ENCODE measurements around the gene ERBB2.
"Not testable (repeated sequence)": the region's sequence is repeated elsewhere in the genome, so short reads cannot be mapped to it uniquely, and the experiment has no call there.

ERBB2 gene

GRCh38 chr17:39748444-39749034 lies 48.7 kb downstream of the ERBB2 start:
- DNase-seq: not testable (repeated sequence)

- no peak for DNase-seq
Observed at GRCh38 chr17:39750131-39751015, 50.5 kb downstream of the ERBB2 start.

DNA sequence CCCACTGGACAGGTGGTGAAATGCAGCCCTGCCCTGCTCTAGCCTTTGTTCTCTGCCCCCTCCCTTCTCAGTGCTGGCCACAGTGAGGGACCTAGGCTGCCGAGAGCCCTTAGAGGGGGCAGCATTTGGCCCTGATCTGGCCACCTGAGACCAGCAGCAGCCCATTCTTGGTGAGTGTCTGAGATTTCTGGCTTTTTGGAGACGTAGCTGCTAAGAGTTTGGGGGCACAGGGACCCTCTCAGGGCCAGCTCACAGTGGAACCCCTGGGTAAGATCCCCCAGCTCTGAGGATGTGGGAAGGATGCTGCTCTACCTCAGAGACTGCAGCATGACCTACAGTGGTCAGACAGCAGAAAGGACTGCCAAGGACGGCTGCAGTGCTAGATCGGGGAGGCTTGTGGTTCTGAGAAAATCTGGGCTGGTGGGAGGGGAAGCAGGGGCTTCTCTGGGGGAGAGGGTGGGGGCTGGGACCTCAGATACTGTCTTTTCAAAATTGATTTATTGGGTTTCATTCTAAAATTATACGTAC lies 51.2 kb downstream of the ERBB2 start:
- no peak for DNase-seq

- DNase-seq: no peak
Observed at GRCh38 chr17:39751637-39752036, 51.8 kb downstream of the ERBB2 start.

- no peak for DNase-seq
Observed at GRCh38 chr17:39752241-39752881, 52.5 kb downstream of the ERBB2 start.

DNA sequence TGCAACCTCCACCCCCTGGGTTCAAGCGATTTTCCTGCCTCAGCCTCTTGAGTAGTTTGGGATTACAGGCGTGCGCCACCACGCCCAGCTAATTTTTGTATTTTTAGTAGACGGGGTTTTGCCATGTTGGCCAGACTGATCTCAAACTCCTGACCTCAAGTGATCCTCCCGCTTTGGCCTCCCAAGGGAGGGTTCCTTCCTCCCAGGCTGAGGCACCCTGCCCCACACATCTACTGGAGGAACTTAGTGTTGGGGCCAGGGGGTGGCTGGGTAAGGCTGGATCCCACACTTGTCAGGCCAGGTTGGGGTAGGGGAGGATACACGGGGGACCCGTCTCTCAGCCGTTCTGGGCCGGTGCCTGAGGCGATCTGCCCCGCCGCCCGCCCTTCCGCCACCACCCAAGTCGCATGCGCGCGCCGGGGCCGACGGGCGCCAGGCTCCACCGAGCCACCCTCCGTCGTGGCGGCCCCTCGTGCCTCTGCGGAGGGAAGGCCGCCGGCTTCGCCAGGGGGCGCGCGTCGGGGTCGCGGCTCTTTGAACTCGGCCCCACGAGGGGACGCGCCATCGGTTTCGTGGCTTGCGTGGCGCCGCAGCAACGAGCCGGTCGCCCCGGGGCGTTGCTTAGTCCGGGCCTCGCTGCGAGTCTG lies 53.8 kb downstream of the ERBB2 start:
- DNase-seq: peak; percentile 64

DNA sequence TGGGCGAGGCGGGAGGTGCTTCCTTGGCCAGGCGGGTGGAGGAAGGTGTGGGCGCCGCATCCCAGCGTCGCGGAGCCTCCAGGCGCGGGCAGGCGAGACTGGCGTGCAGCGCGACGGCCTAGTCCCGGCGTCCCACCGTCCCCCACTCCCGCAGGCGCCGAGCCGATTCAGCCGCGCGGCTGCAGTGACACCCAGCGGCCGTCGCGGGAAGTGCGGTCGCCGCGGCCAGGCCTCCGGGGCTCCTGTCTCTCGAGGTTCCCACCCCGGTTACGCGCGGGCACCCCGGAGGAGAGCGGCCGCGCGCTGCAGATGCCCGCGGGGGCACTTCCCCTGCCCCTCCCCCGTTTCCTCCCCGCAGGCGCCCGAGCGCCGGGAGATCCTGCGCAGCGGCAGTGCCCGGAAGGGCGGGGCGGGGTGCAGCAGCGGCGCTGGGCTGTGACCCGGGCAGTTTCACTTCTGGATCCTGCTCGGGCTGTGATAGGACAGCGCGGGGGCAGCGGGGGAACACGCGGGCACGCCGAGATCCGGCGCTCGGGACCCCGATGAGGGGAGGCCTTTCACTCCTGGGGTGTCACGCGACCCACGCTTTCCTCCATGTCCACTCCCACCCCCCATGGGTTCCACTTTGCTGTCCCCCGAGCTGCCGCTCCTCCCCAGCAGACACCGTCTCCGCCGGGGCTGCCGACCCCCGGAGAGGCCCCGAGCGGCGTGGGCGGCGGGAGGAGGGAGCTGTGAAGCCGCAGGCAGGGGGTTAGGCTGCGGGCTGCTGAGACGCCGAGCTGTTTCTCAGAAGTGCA lies 54.5 kb downstream of the ERBB2 start:
- DNase-seq: peak; percentile 91

- no peak for DNase-seq
Observed at GRCh38 chr17:39754958-39755553, 55.2 kb downstream of the ERBB2 start.

DNA sequence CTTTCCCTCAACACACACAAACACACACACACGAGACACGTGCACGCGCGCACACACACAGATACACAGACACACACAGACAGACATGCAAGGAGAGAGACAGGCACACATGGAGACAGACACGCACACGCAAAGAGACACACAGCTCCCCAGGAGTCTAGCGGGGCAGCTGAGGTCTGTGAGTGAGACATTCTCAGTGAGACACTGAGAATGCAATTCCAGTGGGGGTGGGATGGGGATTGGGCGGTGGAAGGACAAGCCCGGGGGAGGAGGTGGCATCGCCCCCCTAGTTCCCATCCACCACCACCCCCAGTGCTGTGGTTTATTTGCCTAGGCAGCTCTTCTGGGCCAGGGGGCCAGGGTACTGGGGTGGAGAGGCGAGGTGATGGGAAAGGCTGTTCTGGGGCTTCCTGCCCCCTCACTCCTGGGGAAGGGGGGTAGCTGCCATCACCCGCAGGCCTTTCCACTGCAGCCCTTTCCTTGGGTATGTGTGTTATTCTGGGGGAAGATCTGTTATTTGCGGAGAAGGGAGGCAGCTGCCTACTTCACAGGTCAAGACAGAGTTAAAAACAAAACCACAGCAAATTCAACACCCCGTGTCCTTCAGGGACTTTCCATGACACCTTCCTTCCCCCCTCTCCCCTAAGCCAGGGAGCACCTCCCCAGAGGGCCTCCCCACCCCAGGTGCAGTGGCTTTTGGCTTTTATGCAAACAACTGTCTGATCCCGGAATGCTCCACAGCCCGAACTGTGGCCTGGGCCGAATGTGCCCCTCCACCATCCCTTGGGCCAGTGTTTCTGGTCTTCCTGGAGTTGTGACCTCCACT lies 55.9 kb downstream of the ERBB2 start:
- peak; percentile 49 for DNase-seq

- no peak for DNase-seq
Observed at GRCh38 chr17:39756380-39757079, 56.7 kb downstream of the ERBB2 start.

DNA sequence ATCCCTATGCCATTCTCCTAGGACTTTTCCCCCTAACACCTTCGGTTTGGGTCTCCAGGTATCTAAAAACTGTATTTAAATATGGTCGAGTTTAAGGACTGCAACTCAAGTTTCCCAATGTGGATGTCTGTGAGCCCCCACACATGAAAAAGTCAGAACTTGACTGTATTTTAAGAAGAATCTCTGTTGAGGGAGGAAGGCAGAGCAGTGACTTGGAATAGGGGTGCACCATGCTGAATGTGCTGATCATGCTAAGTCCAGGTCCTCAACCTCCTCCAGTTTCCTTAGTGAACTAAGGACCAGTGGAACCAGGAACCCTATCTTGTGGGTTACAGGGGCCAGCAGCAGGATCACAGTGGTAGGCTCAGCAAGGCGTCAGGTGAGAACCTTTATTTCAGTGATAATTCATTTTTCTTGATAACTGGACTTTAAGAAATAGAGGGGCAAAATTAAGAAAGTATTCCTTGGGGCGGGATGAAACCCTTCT lies 57.4 kb downstream of the ERBB2 start:
- DNase-seq: no peak

- peak; percentile 35 for DNase-seq
Observed at GRCh38 chr17:39757931-39758873, 58.3 kb downstream of the ERBB2 start.

- DNase-seq: no peak
Observed at GRCh38 chr17:39759204-39759603, 59.3 kb downstream of the ERBB2 start.

- DNase-seq: no peak
Observed at GRCh38 chr17:39761861-39762496, 62.1 kb downstream of the ERBB2 start.

DNA sequence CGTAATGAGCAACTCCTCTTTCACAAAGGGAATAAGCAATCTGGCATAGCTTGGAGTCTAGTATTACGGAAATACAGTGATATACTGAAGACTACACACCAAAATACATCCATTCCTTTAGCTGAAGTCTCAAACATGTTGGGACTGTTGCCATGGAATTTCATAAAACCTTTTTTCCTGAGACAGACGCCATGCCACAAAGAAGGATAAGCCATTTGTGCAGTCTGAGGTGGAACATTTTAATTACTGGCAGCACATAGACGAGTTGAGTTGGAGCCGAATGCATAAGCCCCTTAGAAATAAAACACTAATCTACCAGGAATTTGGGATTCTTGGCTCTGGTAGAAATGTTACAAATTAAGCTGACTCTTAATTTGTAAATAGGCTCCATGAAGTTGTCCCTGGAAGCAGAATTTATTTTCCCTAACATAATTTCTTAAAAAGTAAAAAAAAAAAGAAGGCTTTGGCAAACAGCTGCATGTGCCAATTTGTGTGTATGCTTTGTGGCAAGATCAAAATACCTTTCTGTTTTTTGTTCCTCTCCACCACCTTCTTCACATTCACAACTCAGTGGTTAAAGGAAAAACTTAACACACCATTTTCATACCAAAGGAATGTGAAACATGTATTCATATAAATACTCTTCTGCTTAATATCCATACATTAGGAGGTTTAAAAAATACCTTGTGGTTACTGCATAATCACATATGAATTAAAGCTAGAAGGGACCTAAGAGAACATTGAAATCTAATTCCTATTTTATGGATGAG lies 63.4 kb downstream of the ERBB2 start:
- no peak for DNase-seq

DNA sequence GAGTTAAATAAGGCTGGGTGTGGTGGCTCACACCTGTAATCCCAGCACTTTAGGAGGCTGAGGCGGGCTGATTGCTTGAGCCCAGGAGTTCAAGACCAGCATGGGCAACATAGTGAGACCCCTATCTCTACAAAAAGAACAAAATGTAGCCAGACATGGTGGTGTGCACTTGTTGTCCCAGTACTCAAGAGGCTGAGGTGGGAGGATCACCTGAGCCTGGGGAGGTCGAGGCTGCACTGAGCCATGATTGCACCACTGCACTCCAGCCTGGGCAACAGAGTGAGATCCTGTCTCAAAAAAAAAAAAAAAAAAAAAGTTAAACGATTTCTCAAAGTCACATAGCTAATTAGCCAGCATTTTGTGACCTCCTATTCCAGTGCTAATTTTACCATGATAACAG lies 64.3 kb downstream of the ERBB2 start:
- DNase-seq: not testable (repeated sequence)

DNA sequence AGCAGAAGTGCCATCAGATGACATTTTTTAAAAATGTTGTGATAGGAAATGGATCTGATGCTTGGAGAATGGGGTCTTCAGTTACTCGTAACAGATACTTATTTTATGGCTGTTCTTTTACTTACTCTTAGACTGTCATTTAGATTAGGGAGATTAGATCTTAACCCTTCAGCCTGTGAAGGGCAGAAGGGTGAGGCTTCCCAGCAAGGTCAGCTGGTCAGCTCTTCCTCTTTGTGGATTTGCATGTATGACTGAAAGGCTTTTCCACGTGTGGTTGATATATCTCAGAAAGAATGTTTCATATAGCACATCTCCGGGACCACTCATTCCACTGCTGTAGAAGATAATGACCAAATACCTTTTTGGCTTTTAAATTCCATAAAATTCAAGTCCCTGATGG lies 65.3 kb downstream of the ERBB2 start:
- DNase-seq: no peak
